ENCODE measurements around the gene OSBPL6.

OSBPL6 gene

DNA sequence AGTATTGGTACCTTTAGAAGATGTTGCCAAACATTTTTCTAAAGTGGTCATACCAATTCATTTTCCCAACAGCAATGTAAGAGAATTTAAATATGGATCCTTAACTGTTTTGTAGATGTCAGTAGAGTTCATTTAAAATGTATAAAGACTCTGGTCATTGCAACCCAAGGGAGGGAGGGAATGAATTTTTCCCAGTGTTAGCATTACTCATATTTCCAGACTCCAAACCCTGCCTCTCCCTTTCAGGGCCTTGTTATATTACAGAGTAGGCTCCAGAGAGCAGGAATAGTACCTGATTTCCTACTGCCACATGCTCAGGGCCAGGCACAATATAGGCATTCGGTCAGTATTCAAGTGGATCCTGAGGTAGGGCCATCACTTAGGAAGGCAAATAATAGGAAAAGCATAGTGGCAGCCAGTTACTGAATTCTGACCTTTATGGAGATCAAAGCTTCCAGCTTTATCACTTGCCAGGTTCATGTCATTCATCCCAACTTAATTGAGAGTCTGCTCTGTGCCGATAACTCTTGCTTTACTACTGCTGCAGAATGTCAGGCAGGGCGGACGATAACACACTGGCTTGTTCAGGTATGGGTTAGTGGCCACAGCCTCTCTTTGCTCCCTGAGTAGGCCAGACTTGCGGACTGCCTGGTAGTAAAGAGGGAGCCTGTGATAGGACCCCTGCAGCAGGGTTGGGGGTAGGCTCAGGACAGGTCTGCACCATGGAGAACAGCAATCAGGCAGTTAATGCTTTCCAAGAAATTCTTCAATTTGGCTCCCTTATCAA lies 75.3 kb downstream of the OSBPL6 start:
- no peaks in the 10 kb centered on the region for H3K36me3 ChIP-seq (ENCODE audit: insufficient read depth, low read length)
- no peaks in the 10 kb centered on the region for H4K20me1 ChIP-seq (ENCODE audit: insufficient read depth, low read length)
- H3K9me3 ChIP-seq (ENCODE audit: insufficient read depth, low read length, severe bottlenecking), result no peaks in the 10 kb centered on the region
- H3K4me3 ChIP-seq (ENCODE audit: low read depth in 1 of 2, low read length in 2 of 2), result no peak overlapping the region
- H3K4me2 ChIP-seq (ENCODE audit: insufficient read depth, low read length), result no peak overlapping the region
- ATAC-seq (ENCODE audit: insufficient read depth, low read depth), result no peak
- no peaks in the 10 kb centered on the region for H3K4me1 ChIP-seq (ENCODE audit: insufficient read depth, low read length)
- H2AFZ ChIP-seq (ENCODE audit: low read depth, low read length), result no peak overlapping the region
- H3K9ac ChIP-seq (ENCODE audit: low read depth, low read length), result no peak overlapping the region
- H3K27ac ChIP-seq (ENCODE audit: low read length), result no peak overlapping the region
- TF ChIP-seq EZH2 (IDR thresholded peaks at IDR 0.05; ENCODE audit: borderline replicate concordance, low read depth, low read length, severe bottlenecking), result no peak
- TF ChIP-seq, protein P1, sequence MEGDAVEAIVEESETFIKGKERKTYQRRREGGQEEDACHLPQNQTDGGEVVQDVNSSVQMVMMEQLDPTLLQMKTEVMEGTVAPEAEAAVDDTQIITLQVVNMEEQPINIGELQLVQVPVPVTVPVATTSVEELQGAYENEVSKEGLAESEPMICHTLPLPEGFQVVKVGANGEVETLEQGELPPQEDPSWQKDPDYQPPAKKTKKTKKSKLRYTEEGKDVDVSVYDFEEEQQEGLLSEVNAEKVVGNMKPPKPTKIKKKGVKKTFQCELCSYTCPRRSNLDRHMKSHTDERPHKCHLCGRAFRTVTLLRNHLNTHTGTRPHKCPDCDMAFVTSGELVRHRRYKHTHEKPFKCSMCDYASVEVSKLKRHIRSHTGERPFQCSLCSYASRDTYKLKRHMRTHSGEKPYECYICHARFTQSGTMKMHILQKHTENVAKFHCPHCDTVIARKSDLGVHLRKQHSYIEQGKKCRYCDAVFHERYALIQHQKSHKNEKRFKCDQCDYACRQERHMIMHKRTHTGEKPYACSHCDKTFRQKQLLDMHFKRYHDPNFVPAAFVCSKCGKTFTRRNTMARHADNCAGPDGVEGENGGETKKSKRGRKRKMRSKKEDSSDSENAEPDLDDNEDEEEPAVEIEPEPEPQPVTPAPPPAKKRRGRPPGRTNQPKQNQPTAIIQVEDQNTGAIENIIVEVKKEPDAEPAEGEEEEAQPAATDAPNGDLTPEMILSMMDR (IDR thresholded peaks at IDR 0.05; ENCODE audit: borderline replicate concordance, extremely low read depth, low read length, poor library complexity, severe bottlenecking), result no peak
- H3K27me3 ChIP-seq (ENCODE audit: insufficient read depth, low read length, poor library complexity), result peaks cover 4% of the 10 kb centered on the region
- no peak for DNase-seq
- no peaks in the 10 kb centered on the region for H3K79me2 ChIP-seq (ENCODE audit: insufficient read depth, low read length)

DNA sequence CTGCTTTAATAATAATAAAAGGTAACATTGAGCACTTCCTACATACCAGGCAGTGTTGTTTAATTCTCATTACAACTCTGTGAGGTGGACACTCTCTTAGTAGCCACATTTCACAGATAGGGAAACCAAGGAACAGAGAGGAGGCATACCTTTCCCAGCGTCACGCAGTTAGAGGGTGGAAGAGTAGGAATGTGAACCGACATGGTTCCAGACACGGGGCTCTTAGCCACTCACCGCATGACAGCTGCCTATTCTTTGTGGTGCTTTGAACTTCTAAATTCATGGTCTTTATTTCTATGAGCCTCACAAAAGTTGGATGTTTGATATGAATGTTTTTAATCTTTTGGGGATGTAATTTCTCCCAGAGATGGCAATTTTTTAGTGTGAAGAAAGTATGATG lies 76.0 kb downstream of the OSBPL6 start:
- TF ChIP-seq, protein P1 (IDR thresholded peaks at IDR 0.05; ENCODE audit: borderline replicate concordance, extremely low read depth, low read length, poor library complexity, severe bottlenecking), result no peak
- TF ChIP-seq EZH2 (IDR thresholded peaks at IDR 0.05; ENCODE audit: borderline replicate concordance, low read depth, low read length, severe bottlenecking), result no peak
- Histone ChIP-seq H3K4me2 (ENCODE audit: insufficient read depth, low read length) (no peak overlapping the region), H3K27me3 (ENCODE audit: insufficient read depth, low read length, poor library complexity) (peaks cover 4% of the 10 kb centered on the region), H2AFZ (ENCODE audit: low read depth, low read length) (no peak overlapping the region), H3K4me3 (ENCODE audit: low read depth in 1 of 2, low read length in 2 of 2) (no peak overlapping the region), H4K20me1 (ENCODE audit: insufficient read depth, low read length) (no peaks in the 10 kb centered on the region), H3K27ac (ENCODE audit: low read length) (no peak overlapping the region), H3K4me1 (ENCODE audit: insufficient read depth, low read length) (no peaks in the 10 kb centered on the region), H3K9me3 (ENCODE audit: insufficient read depth, low read length, severe bottlenecking) (no peaks in the 10 kb centered on the region), H3K9ac (ENCODE audit: low read depth, low read length) (no peak overlapping the region), H3K79me2 (ENCODE audit: insufficient read depth, low read length) (no peaks in the 10 kb centered on the region), H3K36me3 (ENCODE audit: insufficient read depth, low read length) (no peaks in the 10 kb centered on the region)
- ATAC-seq (ENCODE audit: insufficient read depth, low read depth) (no peak), DNase-seq (no peak)

DNA sequence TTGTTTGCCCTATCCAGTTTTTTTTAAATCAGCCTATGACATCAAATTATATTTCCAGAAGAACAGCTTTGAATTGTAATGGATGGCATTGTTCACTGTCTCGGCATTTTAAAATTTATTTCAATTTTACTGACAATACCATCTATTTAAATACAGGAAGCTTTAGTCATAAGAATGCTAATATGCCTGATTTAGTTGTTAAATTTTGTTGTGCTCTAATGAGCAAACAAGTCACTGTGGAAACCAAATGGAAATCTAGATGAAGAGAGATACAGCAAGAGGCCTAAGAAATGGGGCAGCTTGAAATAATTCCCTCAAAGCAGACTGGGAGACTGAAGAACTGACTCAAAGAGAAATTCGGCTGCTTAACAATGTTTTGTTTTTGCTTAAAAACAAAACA lies 76.8 kb downstream of the OSBPL6 start:
- H3K27me3 ChIP-seq (ENCODE audit: insufficient read depth, low read length, poor library complexity), result no peaks in the 10 kb centered on the region
- H3K4me2 ChIP-seq (ENCODE audit: insufficient read depth, low read length), result no peak overlapping the region
- no peaks in the 10 kb centered on the region for H3K79me2 ChIP-seq (ENCODE audit: insufficient read depth, low read length)
- no peaks in the 10 kb centered on the region for H3K36me3 ChIP-seq (ENCODE audit: insufficient read depth, low read length)
- H2AFZ ChIP-seq (ENCODE audit: low read depth, low read length), result no peak overlapping the region
- DNase-seq, result no peak
- TF ChIP-seq, protein P1 (IDR thresholded peaks at IDR 0.05; ENCODE audit: borderline replicate concordance, extremely low read depth, low read length, poor library complexity, severe bottlenecking), result no peak
- no peak for TF ChIP-seq EZH2 (IDR thresholded peaks at IDR 0.05; ENCODE audit: borderline replicate concordance, low read depth, low read length, severe bottlenecking)
- H3K4me1 ChIP-seq (ENCODE audit: insufficient read depth, low read length), result no peaks in the 10 kb centered on the region
- no peak overlapping the region for H3K9ac ChIP-seq (ENCODE audit: low read depth, low read length)
- no peaks in the 10 kb centered on the region for H4K20me1 ChIP-seq (ENCODE audit: insufficient read depth, low read length)
- ATAC-seq (ENCODE audit: insufficient read depth, low read depth), result no peak
- H3K4me3 ChIP-seq (ENCODE audit: low read depth in 1 of 2, low read length in 2 of 2), result no peak overlapping the region
- no peak overlapping the region for H3K27ac ChIP-seq (ENCODE audit: low read length)
- no peaks in the 10 kb centered on the region for H3K9me3 ChIP-seq (ENCODE audit: insufficient read depth, low read length, severe bottlenecking)
